ENCODE measurements around the gene TTYH1.

- TF ChIP-seq POLR2A (IDR thresholded peaks at IDR 0.05; ENCODE audit: low read length), result no peak
- TF ChIP-seq GATA1 (IDR thresholded peaks at IDR 0.05; ENCODE audit: low read depth, low read length), result no peak
Measured at GRCh38 chr19:54431255-54431838, 16.1 kb downstream of the TTYH1 start.

All from erythroblast (primary cell).